HepG2 (cell line): ENCODE measurements around the gene HSPA5. TPM values are rescaled to one million over a fixed set of nuclear protein-coding genes. Genes with fewer than 3 reads are reported as not detected.

Experiments
- ATF4 ChIP-seq, 2 experiments: fragments of 450-650 bp in 1 of 2; sonication (generic) in 1 of 2; formaldehyde crosslinking; IDR thresholded peaks; 2 replicates each; pipeline versions ENCODE4 v1.5.0 to v1.8.0; 2020 to 2022; ENCODE audit warnings: mild to moderate bottlenecking in 1 of 2, missing genetic modification reagents in 1 of 2
- FOXA3 ChIP-seq: IDR thresholded peaks from 2 replicates; pipeline ENCODE4 v1.6.1; 2016; ENCODE audit warnings: missing genetic modification reagents, missing compliant biosample characterization
- HNF4A ChIP-seq: sonication (generic); formaldehyde crosslinking; IDR thresholded peaks from 2 replicates; pipeline ENCODE4 v1.4.0; 2020; ENCODE audit warnings: missing genetic modification reagents
- HOXA3 ChIP-seq: sonication (generic); formaldehyde crosslinking; IDR thresholded peaks from 2 replicates; pipeline ENCODE4 v1.5.0; 2020; ENCODE audit warnings: missing genetic modification reagents
- KAT7 ChIP-seq: IDR thresholded peaks from 2 replicates; pipeline ENCODE4 v1.6.1; 2018; ENCODE audit warnings: borderline replicate concordance, missing compliant biosample characterization
- LBX2 ChIP-seq: sonication (generic); formaldehyde crosslinking; IDR thresholded peaks from 2 replicates; pipeline ENCODE4 v1.5.0; 2020; ENCODE audit warnings: missing genetic modification reagents, mild to moderate bottlenecking, borderline replicate concordance
- MEIS2 ChIP-seq: sonication (generic); formaldehyde crosslinking; IDR thresholded peaks from 2 replicates; pipeline ENCODE4 v1.9.0; 2021; ENCODE audit warnings: mild to moderate bottlenecking, missing genetic modification reagents
- MLXIP ChIP-seq: sonication (generic); formaldehyde crosslinking; IDR thresholded peaks from 2 replicates; pipeline ENCODE4 v1.9.0; 2021; ENCODE audit warnings: missing genetic modification reagents, borderline replicate concordance
- NCOA5 ChIP-seq: sonication (generic); formaldehyde crosslinking; IDR thresholded peaks from 2 replicates; pipeline ENCODE4 v1.4.0; 2020; ENCODE audit warnings: missing genetic modification reagents
- NCOR1 ChIP-seq: fragments of 200-600 bp; sonication (generic); IDR thresholded peaks from 2 replicates; pipeline ENCODE4 v1.7.0; 2017; ENCODE audit warnings: antibody characterized with exemption, low read length, borderline replicate concordance
- NR2F6 ChIP-seq, 2 experiments: IDR thresholded peaks; 2 replicates each; pipeline ENCODE4 v1.6.1; 2016; ENCODE audit warnings: antibody characterized with exemption in 1 of 2, mild to moderate bottlenecking in 1 of 2
- PRDM10 ChIP-seq: sonication (generic); formaldehyde crosslinking; IDR thresholded peaks from 2 replicates; pipeline ENCODE4 v1.4.0; 2020; ENCODE audit warnings: low read depth, missing genetic modification reagents
- TBX2 ChIP-seq: sonication (generic); formaldehyde crosslinking; IDR thresholded peaks from 2 replicates; pipeline ENCODE4 v1.5.0; 2020; ENCODE audit warnings: missing genetic modification reagents, mild to moderate bottlenecking, borderline replicate concordance
- ZBTB26 ChIP-seq: IDR thresholded peaks from 2 replicates; pipeline ENCODE4 v1.6.1; 2016; ENCODE audit warnings: missing compliant biosample characterization, missing genetic modification reagents, borderline replicate concordance
- ZKSCAN5 ChIP-seq: sonication (generic); formaldehyde crosslinking; IDR thresholded peaks from 2 replicates; pipeline ENCODE4 v1.5.1; 2020; ENCODE audit warnings: mild to moderate bottlenecking, missing genetic modification reagents
- ZNF101 ChIP-seq: sonication (generic); formaldehyde crosslinking; IDR thresholded peaks from 2 replicates; pipeline ENCODE4 v1.4.0; 2020; ENCODE audit warnings: mild to moderate bottlenecking, low read depth, missing genetic modification reagents, borderline replicate concordance
- ZNF207 ChIP-seq: fragments of 450-650 bp; IDR thresholded peaks from 2 replicates; pipeline ENCODE4 v1.6.1; 2016; ENCODE audit warnings: antibody characterized with exemption, borderline replicate concordance
- ZNF317 ChIP-seq: sonication (generic); formaldehyde crosslinking; IDR thresholded peaks from 2 replicates; pipeline ENCODE4 v1.5.0; 2020; ENCODE audit warnings: mild to moderate bottlenecking, missing genetic modification reagents
- ZNF790 ChIP-seq: sonication (generic); formaldehyde crosslinking; IDR thresholded peaks from 2 replicates; pipeline ENCODE4 v1.8.0; 2022; ENCODE audit warnings: missing genetic modification reagents, mild to moderate bottlenecking, borderline replicate concordance
- ZNF883 ChIP-seq: sonication (generic); formaldehyde crosslinking; IDR thresholded peaks from 2 replicates; pipeline ENCODE4 v1.5.1; 2020; ENCODE audit warnings: mild to moderate bottlenecking, missing genetic modification reagents; ENCODE audit errors: not compliant biosample characterization
- polyA plus RNA-seq, 8 experiments: library from polyadenylated mRNA; depleted of rRNA in 3 of 8; stranded (reverse) in 7 of 8; unstranded in 1 of 8; fragments of >200 nt; fragmentation: Illumina TruSeq in 4 of 8; extraction: Trizol in 4 of 8; gene quantifications; 2 replicates each; pipeline versions ENCODE4 v1.2.1 to v1.2.3, GENCODE V29; 2011 to 2016; ENCODE audit warnings: low read depth in 4 of 8, missing spikeins in 1 of 8, mixed read lengths in 1 of 8; ENCODE audit not compliant: insufficient read depth in 1 of 8
- total RNA-seq, 5 experiments: library from RNA; depleted of rRNA; stranded (reverse); fragments of >200 nt; fragmentation: Illumina TruSeq; extraction: Trizol; gene quantifications; 2 replicates each; pipeline ENCODE4 v1.2.3, GENCODE V29; 2016; ENCODE audit warnings: low read depth in 1 of 5

HSPA5 gene
- total and polyA plus RNA-seq, 2 of the 13 experiments (the other 11 are each of a cell fraction or from before 2014, with no cell fraction given): 201 to 206 TPM

GRCh38 chr9:125262294-125262991 is 21.3 kb upstream of the HSPA5 start (continued):
- TF ChIP-seq ZKSCAN5 (CRISPR knock-in tag) (no peak), MLXIP (CRISPR knock-in tag) (no peak), TBX2 (CRISPR knock-in tag) (no peak), LBX2 (CRISPR knock-in tag) (no peak), NR2F6 (IDR thresholded peaks at IDR 0.05) (no peak), NR2F6 (CRISPR knock-in tag; IDR thresholded peaks at IDR 0.05) (no peak), NCOA5 (CRISPR knock-in tag) (no peak), PRDM10 (no peak), ZNF317 (0 out of 2 replicates have a peak, but pooled peaks have one; percentile 33), KAT7 (CRISPR knock-in tag) (0 out of 2 replicates have a peak, but pooled peaks have one; percentile 18), ZNF207 (no peak), ATF4 (CRISPR knock-in tag; IDR thresholded peaks at IDR 0.05) (no peak), FOXA3 (no peak), ZBTB26 (CRISPR knock-in tag) (no peak), HNF4A (CRISPR knock-in tag) (no peak), HOXA3 (CRISPR knock-in tag) (no peak), ZNF790 (CRISPR knock-in tag) (no peak), NCOR1 (no peak; the same call in 1 of the 2 replicates), ZNF883 (CRISPR knock-in tag) (no peak), ZNF101 (no peak), MEIS2 (CRISPR knock-in tag) (no peak)
